KG1 (cell line): ENCODE results near the gene RBMS3.
"Not testable (repeated sequence)": the region's sequence is repeated elsewhere in the genome, so short reads cannot be mapped to it uniquely, and the experiment has no call there.

Experiments used
- DNase-seq: peaks from one replicate; lab custom pipeline; 2025; lab: John Stamatoyannopoulos, UW

The RBMS3 gene

GRCh38 chr3:30026851-30027250 is 746.0 kb downstream of the RBMS3 start:
- no peak for DNase-seq

- no peak for DNase-seq
Observed at GRCh38 chr3:30034246-30034991, 753.5 kb downstream of the RBMS3 start.

- no peak for DNase-seq
Observed at GRCh38 chr3:30035935-30036567, 755.2 kb downstream of the RBMS3 start.

GRCh38 chr3:30040126-30040525 is 759.3 kb downstream of the RBMS3 start:
- DNase-seq, result no peak

GRCh38 chr3:30041481-30041880 is 760.6 kb downstream of the RBMS3 start:
- DNase-seq, result not testable (repeated sequence)

GRCh38 chr3:30042274-30042859 is 761.5 kb downstream of the RBMS3 start:
- peak; percentile 56 for DNase-seq

GRCh38 chr3:30042916-30043555 is 762.2 kb downstream of the RBMS3 start:
- DNase-seq, result no peak

GRCh38 chr3:30044515-30044914 is 763.6 kb downstream of the RBMS3 start:
- DNase-seq, result no peak

- no peak for DNase-seq
Observed at GRCh38 chr3:30048431-30048830, 767.6 kb downstream of the RBMS3 start.

- DNase-seq, result not testable (repeated sequence)
Observed at GRCh38 chr3:30050116-30050515, 769.2 kb downstream of the RBMS3 start.

- DNase-seq, result no peak
Observed at GRCh38 chr3:30059240-30059639, 778.4 kb downstream of the RBMS3 start.
